UCSD-AML1 (cell line): ENCODE data around the gene BACE2.
"Not testable (repeated sequence)": the region's sequence is repeated elsewhere in the genome, so short reads cannot be mapped to it uniquely, and the experiment has no call there.

Experiments
- DNase-seq: peaks from one replicate; lab custom pipeline; 2025; ENCODE audit not compliant: unreplicated experiment; lab: John Stamatoyannopoulos, UW

BACE2 gene

DNA sequence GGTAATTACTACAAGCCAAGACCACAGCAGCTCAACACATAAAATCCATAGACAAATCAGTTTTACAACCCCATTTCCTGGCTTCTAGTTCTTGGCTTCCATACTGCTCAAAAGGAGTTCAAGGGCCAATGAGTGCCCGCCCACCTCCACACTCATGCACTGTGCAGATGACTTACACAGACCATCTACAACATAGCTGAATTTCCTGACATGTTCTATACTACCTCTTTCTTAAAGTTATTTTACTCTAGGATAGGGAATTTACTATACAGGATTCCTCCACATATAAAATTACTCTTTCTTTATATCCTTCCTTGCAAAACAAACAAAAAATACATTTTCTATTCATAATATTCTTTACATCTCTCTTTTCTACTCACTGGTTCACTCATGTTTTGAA is 14.6 kb downstream of the BACE2 start:
- DNase-seq: no peak

DNA sequence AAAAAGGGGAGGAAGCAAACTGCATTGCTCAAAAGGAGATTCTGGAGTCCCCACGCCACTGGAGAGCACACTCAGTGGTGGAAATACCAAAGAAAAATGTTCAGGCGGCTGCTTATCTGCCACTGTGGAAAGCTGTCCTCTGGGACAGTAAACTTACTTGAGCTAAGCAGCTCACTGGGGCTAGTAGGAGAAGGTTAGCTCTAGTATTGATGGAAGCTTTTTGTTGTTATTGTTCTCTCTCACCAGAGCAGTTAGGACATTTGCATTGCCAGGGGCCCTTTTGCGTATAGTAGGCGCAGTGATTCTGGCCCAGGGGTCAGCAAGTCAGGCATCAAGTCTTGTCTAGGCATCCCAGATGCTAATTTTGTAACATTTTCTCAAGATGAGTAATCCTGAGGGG is 15.6 kb downstream of the BACE2 start:
- DNase-seq: no peak

DNA sequence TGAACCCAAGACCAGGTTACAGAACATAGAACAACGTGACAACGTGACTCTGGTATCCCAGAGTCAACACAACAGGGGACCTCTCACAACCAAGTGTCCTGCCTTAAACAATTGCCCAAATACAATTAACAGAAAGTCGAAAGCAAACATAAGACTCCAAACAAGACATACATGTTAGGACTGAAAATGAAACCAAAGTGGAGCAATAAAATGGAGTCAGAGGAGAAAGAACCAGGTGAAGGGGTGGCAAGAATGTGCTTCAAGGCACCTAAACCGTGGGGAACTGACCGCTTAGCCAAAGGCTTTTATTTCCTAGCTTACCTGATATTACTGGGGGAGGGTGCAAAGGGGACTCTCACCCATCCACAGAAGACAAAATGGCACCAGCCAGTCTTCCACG is 17.8 kb downstream of the BACE2 start:
- no peak for DNase-seq

DNA sequence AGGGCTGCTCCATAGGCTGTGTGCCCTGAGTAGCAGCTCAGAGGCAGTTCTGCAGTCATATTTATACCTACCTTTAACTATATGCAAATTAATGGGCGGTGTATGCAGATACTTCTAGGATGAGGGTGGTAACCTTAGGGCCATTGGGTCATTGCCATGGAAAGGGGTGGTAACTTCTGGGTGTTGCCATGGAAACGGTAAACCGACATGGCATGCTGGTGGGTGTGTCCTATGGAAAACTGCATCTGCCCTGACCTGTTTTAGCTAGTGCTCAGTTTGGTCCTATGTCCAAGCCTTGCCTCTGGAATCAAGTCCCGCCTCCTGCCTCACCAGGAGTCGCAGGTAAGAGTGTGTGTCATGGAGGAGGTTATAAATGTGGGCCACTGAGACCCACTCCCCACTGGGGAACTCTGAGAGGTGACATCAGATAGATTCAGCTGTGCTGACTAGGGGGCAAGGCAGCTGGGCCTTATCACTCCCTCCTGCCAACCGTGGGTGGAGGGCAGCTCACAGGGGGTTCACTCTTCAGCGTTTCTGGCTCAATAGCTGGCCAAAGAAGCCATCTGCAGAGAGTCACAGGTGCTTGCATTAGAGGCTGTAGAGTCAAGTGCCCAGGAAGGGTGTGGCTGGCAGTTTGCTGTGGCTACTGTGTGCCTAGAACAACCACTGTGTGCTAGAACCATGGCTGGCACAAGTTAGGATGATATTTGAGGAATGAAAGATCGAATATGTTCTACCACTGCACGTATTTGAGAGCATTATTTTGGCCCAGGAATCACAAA is 19.0 kb downstream of the BACE2 start:
- no peak for DNase-seq

DNA sequence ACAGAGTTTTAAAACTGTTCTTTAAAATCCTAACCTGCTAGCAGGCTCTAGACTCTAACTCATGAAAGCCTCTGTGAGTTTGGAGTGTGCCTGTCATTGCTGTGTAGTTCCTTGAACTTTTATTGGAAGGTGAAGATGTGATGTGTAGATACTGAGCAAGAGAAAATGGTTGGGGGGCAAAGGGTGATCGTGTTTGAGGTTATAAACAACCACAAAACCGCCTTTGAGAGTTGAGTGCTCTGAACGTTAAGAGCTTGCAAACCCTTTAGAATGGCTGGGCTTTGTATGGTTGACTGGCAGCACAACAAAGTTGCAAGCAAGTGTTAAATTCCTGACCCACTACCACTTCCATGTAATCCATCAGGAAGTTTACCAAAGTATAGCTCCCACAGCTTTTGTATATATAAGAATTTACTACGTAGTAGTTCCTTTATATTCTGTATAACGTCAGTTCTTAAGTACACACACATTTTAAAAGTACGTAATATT is 19.6 kb downstream of the BACE2 start:
- no peak for DNase-seq

DNA sequence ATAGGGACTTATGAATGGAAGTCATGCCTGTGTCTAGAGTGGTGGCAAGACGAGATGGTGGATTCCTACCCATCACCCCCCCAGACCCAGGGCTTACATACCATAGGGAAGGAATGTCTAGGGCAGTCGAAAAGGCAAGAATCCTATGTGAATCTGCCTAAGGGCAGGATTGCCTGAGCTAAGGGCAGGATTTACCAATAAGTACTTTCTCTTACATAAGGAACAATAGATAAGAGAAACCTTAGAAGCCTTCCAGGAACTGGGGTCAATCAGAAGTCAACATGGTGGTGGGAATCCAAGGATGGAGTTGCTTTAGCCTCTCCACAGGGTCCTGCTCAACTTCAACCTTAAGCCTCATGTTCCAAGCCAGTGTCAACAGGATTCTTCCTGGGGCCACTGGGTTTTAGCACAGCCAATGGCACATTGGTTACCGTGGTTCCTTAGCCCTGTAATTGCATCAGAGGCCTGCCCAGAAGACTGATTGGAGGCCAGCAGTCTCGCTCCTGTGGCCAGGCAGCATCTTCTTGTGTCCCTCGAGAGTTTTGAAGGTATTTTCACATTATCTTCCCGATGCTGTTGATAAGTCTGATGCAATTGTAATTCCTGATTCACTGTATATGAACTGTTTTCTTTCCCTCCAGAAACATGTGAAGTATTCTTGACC is 20.7 kb downstream of the BACE2 start:
- DNase-seq: no peak

DNA sequence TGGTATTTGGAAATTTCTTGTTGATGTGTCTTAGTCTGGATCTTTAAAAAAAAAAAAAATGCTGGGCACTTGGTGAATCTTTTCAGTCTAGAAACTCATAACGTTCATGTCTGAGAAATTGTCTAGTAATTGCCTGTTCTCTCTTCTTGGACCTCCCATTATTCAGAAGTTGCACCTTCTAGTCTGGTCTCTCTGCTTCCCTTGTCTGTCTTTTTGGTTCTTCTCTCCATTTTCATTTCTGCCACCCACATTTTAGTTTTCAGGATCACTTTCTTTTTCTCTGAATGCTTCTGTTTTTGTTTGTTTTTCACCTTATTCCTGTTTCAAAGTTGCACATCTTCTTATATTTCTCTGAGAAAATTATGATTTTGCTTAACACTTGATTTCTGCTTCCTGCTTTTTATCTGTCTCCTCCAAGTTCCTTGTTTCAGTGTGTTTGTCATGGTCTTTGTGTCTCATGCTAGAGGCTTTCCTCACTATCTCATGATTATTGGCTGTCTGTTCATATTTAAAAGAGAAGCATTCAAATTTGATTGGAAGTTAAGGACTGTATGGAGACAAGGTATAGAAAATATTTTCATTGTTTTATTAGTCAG is 21.3 kb downstream of the BACE2 start:
- no peak for DNase-seq

DNA sequence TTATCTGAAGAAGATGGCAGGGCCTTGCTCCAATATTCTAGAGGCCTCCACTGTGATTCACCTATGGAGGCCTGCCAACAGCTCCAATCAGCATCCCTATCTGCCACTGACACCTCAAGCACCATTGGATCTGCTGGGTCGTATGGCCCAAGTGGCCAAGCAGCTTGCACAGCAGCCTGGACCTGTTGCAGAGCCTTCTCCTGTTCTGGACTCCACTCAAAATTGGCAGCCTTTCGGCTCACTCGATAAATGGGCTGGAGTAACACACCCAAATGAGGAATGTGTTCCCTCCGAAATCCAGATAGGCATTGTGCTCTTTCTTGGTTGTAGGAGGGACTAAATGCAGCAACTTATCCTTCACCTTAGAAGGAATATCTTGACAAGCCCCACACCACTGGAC is 24.6 kb downstream of the BACE2 start:
- DNase-seq: not testable (repeated sequence)

DNA sequence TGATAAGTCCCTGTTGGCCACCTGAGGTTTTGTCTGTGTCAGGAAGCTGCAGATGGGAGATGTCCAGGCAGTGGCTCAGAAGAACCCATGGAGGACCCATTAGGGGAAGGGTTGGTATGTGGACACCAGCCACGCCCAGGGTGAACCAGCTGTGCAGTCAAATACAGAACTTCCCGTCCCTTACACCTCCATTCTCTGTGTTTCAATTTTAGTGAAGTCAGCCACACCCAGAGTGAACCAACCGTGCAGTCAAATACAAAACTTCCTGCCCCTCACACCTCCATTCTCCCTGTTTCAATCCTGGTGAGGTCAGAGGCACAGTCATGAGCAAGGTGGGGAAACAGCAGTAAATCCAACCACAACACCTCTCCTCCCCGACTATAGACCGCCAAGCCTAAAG is 27.4 kb downstream of the BACE2 start:
- DNase-seq: no peak

DNA sequence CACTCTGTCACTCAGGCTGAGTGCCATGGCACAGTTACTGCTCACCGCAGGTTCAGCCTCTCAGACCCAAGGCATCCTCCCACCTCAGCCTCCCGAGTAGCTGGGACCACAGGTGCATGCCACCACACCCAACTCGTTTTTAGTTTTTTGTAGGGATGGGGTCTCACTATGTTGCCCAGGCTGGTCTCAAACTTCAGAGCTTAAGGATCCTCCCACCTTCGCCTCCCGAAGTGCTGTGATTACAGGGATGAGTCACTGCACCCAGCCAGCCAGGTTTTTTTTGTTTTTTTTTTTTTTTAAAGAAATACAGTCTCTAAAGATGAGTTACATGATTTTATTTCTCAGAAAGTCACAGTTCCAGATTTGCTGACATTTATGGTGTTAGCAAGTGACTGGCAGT is 29.0 kb downstream of the BACE2 start:
- no peak for DNase-seq

DNA sequence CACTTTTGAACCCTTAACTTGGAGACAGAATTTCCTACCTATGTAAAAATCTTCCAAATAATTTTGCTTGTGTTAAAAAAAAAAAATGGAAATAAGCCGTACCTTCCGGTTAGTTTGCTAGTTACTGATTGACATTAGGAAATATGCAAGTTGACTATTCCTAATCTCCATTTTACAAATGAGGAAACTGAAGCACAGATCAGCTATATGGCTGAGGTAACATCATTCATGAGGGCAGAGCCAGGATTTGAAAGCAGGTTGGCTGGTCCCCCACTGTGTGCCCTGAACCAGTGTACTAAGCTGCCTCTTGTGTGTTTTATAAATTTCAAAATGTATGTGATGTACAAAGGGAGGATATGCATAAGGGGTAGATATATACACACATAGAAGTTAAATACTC is 29.6 kb downstream of the BACE2 start:
- DNase-seq: no peak

DNA sequence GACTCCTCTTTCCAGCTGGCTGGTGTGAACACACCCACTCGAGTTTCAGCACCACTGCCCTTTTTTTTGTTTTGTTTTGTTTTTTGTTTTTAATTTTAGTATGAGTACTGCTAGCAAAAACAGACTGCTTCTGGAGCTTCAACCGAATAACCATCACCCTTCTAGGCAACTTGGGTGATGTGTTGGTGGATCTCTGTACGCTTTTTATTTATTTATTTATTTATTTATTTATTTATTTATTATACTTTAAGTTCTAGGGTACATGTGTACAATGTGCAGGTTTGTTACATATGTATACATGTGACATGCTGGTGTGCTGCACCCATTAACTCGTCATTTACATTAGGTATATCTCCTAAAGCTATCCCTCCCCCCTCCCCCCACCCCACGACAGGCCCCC is 30.7 kb downstream of the BACE2 start:
- DNase-seq: not testable (repeated sequence)

DNA sequence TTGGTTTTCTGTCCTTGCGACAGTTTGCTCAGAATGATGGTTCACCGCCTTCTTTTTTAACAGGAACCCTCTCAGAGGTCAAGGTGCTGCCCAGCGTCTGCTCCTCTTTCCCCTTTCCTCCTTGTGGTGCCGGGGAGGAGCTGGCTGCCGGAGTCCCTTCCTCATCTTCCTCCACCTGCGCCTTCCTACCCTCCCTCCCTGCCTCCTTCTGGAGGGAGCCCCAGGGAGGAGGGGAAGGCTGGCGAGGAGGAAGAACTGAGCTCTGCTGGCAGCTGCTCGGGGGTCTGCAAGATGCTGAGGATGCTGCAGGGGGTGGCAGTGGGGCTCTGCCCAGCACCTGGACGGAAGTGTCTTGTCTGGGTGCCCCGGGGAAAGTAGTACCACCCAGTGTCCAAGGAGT is 31.2 kb downstream of the BACE2 start:
- DNase-seq: no peak

DNA sequence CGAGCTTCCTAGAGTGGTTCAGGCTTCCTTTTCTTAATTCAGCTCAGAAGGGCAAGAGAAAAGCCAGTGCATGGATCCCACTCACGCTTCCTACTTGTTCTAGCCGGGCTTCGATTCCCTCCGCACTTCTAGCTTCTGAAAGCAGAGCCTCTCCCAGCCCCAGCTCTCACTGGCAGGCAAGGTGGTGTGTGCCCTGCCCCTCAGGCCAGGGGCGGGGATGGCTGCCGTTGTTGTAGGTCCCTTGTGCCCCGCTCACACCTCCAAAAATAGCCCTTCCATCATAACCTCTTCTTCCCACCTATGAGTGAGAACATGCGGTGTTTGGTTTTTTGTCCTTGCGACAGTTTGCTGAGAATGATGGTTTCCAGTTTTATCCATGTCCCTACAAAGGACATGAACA is 31.6 kb downstream of the BACE2 start:
- no peak for DNase-seq

DNA sequence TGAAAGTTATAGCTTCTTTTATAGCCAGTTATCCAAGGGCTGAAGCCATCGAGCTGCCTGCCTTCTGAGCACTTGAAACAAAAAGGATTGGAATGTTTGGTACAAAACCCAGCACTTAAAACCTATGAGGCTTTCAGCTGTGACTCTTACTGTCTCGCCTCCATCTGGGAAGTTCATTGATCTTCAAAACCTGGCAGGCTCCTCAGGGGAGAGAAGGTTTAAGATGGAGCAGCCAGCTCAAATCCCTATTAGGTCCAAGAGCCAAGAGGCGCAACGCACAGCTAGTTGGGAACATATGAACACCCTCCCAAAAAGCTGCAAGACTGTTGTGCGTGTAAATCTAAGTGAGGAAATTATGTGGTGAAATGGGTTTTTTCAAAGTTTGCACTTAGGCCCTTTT is 33.4 kb downstream of the BACE2 start:
- no peak for DNase-seq

DNA sequence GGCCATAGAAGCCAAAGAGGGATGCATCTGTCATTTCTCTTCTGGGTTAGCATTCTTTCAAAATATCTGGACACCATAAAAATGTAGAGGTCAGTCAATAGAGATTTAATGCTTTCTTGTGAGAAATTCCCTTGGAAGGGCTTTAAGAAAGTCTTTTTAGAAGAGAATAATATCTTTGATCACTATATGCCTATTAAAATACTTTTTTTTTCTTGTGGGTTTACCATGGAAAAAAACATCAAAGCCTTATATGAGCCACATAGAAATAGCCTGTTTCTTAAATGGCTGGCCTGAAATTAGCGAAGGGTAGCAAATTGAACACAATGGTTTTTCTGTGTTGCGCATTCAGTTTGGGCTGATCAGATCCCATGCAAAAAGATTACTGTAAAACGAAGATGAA is 36.8 kb downstream of the BACE2 start:
- no peak for DNase-seq

DNA sequence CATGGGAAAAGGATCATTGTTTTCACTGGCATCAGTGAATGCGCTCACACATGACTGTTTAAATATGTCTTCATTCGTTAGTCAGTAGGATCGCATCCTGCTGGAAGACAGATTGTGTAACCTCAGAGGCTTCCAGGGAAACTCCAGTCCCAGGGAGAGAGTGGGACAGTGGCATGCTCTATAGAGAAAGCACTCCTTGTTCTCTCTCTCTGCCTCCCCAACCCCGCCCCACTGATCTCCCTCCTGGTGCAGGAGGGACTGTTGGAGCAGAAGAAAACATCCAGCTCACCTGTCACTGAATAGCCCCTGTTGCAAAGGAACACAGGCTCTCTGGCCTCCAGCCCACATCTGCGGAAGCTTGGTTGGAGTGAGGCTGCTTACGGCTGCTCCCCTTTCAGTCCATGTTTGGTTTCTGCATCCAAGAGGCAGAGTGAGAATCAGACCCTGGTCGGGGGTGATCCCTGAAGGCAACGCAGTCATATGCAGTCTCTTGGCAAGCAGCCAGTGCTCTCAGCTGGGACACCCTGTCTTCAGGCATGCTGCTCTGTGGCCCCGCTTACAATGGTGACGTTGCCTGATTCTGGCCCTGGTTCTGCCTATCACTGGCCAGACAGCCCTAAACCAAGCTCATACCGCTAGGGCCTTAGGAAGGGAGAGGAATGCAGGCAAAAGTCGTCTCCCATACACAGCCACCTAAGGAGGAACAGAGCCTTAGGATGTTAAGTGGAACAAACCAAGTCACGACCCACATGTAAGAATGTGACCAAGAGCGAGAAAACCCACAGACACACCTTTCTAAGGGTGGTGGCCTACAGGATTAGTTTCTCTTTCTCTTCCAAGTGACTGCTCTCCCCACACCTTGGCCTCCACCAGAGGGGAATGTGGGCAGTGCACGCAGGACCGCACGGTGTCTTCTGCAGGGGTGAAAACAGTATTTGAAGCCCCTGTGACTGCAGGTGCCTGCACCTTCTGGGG is 39.7 kb downstream of the BACE2 start:
- no peak for DNase-seq

DNA sequence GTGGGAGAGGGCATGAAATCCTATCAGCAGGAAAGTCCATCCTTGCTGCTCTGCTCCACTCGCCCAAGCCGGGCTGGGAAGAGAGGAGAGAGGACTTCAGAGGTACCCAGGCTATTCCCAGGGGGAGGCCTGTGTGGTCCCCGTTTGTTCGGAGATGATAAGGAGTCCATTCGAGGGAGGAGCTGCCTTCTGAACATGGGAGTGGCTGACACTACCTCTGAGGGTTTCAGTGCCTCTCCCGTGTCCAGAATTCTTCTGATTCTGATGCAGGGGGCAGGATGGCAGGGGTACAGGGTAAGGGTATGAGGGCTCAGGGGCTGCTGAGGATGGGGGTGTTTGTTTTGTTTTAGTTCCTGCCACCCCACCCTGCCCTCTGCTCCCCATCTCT is 40.4 kb downstream of the BACE2 start:
- DNase-seq: no peak

DNA sequence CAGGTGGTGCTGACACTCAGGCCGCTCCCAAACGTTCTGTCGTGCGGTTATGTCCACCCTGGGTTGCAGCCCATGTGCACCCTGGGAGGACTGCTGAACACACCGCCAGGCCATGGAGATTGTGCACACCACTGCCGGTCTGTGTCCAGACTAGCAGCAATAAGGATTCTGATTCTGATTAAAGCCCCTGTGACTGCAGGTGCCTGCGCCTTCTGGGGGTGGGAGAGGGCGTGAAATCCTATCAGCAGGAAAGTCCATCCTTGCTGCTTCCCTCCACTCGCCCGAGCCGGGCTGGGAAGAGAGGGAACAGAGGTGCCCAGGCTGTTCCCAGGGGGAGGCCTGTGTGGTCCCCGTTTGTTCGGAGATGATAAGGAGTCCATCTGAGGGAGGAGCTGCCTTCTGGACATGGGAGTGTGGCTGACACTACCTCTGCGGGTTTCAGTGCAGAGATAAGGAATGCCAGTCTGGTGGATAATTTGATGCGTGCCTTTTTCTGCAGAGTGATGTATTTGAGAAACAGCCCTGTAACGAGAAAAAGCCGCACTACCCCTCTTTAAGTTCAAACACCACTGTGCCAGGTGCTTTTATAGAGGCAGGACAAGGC is 41.2 kb downstream of the BACE2 start:
- DNase-seq: no peak

DNA sequence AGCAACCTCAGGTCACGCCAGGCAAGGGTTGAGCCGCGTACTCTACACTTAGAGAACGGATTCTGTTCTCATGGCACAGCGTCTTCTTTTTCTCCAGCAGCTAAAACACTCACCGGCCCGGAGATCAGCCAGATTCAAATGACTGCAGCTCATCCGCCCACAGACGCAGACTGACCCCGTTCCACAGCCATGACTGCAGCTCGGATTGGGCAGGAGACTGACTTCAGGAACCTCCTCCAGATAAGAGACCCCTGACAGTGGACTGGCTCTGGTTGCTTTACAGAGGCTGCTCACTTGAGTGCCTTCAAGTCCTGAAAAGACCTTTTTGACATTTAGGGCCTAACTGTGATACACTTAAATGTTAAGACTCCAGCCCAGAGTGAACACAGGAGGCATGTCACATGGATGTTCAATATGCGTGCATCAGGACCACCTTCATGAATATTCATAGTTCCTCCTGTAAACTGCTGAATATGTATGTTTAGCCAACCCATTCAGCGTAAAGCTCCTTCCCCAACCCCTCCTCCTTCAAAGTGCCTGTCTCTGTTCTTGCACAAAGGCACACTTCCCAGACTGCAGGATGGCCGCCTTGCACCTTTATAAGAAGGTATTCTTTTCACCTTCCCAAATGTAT is 42.6 kb downstream of the BACE2 start:
- DNase-seq: no peak
